ENCODE data around the gene OLFML3. TPM values are rescaled to one million over a fixed set of nuclear protein-coding genes. Genes with fewer than 3 reads are reported as not detected.

Gene OLFML3
- total and polyA plus RNA-seq, 4 donors, result 9.7 to 108 (median 19.5) TPM

DNA sequence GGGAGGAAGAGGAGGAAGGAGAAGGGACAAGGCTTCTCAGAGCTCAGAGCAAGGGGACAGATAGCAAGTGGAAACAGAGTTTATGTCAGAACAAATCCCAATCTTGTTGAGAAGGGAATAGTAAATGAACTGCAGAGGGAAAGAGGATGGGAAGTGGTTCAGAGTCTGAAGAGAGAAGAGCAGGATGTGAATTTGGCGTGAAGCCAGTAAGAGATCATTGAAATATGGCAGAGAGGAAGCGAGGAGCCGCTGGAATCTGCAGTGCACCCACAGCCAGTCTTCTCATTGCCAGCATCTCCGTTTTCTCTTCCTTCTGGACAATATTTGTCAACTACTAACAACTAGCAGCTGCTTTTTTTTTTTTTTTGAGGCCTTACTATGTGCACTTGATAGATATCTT, 19.1 kb downstream of the OLFML3 start:
- Histone ChIP-seq H3K27ac (ENCODE audit: low read depth in 1 of 2, low read length in 1 of 2) (no peak overlapping the region), H3K4me3 (no peak overlapping the region), H3K27me3 (ENCODE audit: control insufficient read depth in 3 of 3, insufficient read depth in 3 of 3, low read length in 2 of 3) (no peaks in the 10 kb centered on the region), H3K9me3 (ENCODE audit: control insufficient read depth in 4 of 4, insufficient read depth in 3 of 4, low read length in 3 of 4) (peaks cover 0 to 11% (median 4%) of the 10 kb centered on the region in 4 donors), H3K36me3 (ENCODE audit: control insufficient read depth in 4 of 4, insufficient read depth in 4 of 4, low read length in 4 of 4) (no peaks in the 10 kb centered on the region), H3K9ac (ENCODE audit: insufficient read depth in 1 of 2, low read length in 2 of 2) (no peak overlapping the region), H3K4me1 (ENCODE audit: control insufficient read depth in 5 of 5, insufficient read depth in 5 of 5, low read length in 5 of 5) (peaks cover 0 to 19% (median 8%) of the 10 kb centered on the region in 5 donors)
- TF ChIP-seq, protein P1, sequence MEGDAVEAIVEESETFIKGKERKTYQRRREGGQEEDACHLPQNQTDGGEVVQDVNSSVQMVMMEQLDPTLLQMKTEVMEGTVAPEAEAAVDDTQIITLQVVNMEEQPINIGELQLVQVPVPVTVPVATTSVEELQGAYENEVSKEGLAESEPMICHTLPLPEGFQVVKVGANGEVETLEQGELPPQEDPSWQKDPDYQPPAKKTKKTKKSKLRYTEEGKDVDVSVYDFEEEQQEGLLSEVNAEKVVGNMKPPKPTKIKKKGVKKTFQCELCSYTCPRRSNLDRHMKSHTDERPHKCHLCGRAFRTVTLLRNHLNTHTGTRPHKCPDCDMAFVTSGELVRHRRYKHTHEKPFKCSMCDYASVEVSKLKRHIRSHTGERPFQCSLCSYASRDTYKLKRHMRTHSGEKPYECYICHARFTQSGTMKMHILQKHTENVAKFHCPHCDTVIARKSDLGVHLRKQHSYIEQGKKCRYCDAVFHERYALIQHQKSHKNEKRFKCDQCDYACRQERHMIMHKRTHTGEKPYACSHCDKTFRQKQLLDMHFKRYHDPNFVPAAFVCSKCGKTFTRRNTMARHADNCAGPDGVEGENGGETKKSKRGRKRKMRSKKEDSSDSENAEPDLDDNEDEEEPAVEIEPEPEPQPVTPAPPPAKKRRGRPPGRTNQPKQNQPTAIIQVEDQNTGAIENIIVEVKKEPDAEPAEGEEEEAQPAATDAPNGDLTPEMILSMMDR (IDR thresholded peaks at IDR 0.05; ENCODE audit: control extremely low read depth, extremely low read depth), result no peak
- peak; percentile 41 to 86 (median 75) for DNase-seq
- ATAC-seq (ENCODE audit: insufficient read depth, low FRiP score), result no peak
- 14 to 22% methylated on average over 4 of the region's 4 CpGs for WGBS, 2 donors

DNA sequence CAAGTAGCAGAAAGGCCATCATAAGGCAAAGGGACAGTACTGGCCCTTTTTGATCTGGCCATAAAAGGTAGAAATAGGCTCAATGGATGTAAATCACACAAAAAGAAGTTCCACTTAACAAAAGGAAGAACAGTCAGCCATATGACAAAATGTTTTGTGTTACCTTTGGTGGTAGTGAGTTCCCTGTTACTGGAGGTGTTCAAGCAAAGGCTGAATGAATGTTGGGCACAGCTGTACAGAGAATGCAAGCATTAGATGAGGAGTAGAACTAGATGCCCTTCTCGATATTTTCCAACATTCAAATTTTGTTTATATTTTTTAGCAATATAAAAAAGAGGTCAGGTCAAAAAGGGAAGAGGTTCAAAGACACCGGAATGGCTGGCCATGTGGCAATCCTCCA, 20.0 kb downstream of the OLFML3 start:
- DNase-seq, result no peak
- whole genome bisulfite sequencing, 2 donors, result 61 to 76% methylated on average over 2 of the region's 2 CpGs
- no peak for ATAC-seq (ENCODE audit: insufficient read depth, low FRiP score)
- TF ChIP-seq, protein P1 (IDR thresholded peaks at IDR 0.05; ENCODE audit: control extremely low read depth, extremely low read depth), result no peak
- Histone ChIP-seq H3K27ac (ENCODE audit: low read depth in 1 of 2, low read length in 1 of 2) (no peak overlapping the region), H3K9ac (ENCODE audit: insufficient read depth in 1 of 2, low read length in 2 of 2) (no peak overlapping the region), H3K36me3 (ENCODE audit: control insufficient read depth in 4 of 4, insufficient read depth in 4 of 4, low read length in 4 of 4) (no peaks in the 10 kb centered on the region), H3K4me3 (no peak overlapping the region), H3K27me3 (ENCODE audit: control insufficient read depth in 3 of 3, insufficient read depth in 3 of 3, low read length in 2 of 3) (no peaks in the 10 kb centered on the region), H3K9me3 (ENCODE audit: control insufficient read depth in 4 of 4, insufficient read depth in 3 of 4, low read length in 3 of 4) (peaks cover 0 to 5% (median 2%) of the 10 kb centered on the region in 4 donors), H3K4me1 (ENCODE audit: control insufficient read depth in 5 of 5, insufficient read depth in 5 of 5, low read length in 5 of 5) (peaks cover 0 to 28% (median 9%) of the 10 kb centered on the region in 5 donors)

DNA sequence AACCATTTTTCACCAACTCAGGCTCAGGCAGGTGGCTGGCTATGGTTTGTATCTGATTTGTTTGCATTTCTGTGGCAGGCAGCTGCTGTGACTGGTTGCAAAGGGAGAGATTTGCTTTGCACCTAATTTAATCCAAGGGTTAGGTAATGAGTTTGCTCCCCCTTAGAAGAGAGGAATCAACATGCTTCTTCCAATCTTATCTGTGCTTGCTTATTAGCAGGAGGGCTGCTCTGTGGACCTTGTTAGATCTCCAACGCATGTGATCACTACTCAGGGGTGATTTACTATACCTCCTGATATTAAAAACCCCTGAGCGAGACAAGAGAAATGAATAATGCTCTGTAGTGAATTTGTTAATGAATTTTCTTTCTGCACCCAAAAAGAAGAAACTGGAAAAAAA, 20.5 kb downstream of the OLFML3 start:
- Histone ChIP-seq H3K36me3 (ENCODE audit: control insufficient read depth in 4 of 4, insufficient read depth in 4 of 4, low read length in 4 of 4) (no peaks in the 10 kb centered on the region), H3K27ac (ENCODE audit: low read depth in 1 of 2, low read length in 1 of 2) (no peak overlapping the region), H3K4me3 (no peak overlapping the region), H3K27me3 (ENCODE audit: control insufficient read depth in 3 of 3, insufficient read depth in 3 of 3, low read length in 2 of 3) (no peaks in the 10 kb centered on the region), H3K4me1 (ENCODE audit: control insufficient read depth in 5 of 5, insufficient read depth in 5 of 5, low read length in 5 of 5) (peaks cover 0 to 28% (median 9%) of the 10 kb centered on the region in 5 donors), H3K9ac (ENCODE audit: insufficient read depth in 1 of 2, low read length in 2 of 2) (no peak overlapping the region), H3K9me3 (ENCODE audit: control insufficient read depth in 4 of 4, insufficient read depth in 3 of 4, low read length in 3 of 4) (peaks cover 0 to 5% (median 2%) of the 10 kb centered on the region in 4 donors)
- ATAC-seq (ENCODE audit: insufficient read depth, low FRiP score), result no peak
- TF ChIP-seq, protein P1 (IDR thresholded peaks at IDR 0.05; ENCODE audit: control extremely low read depth, extremely low read depth), result no peak
- 91 to 99% methylated on average over 2 of the region's 2 CpGs for WGBS, 2 donors
- DNase-seq, result no peak

DNA sequence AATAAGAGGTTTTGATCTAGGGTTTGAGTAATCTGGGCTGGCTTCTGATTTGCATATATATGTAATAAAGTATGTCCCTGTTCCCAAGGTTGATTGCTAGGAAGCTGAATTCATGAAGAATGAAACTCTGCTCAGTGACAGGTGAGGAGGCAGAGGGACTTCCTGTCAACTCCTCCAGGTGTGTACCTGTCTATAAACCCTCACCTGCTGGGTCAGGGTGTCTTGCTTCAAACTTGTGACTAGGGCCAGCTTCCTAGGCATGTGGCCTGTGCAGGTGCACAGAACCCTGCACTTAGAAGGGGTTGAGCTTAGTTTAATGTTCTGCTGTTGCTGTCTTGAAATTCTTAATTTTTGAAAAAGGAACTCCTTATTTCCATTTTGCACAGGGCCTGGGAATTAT, 21.1 kb downstream of the OLFML3 start:
- Histone ChIP-seq H3K27ac (ENCODE audit: low read depth in 1 of 2, low read length in 1 of 2) (no peak overlapping the region), H3K9me3 (ENCODE audit: control insufficient read depth in 4 of 4, insufficient read depth in 3 of 4, low read length in 3 of 4) (peaks cover 0 to 3% (median under 1%) of the 10 kb centered on the region in 4 donors), H3K9ac (ENCODE audit: insufficient read depth in 1 of 2, low read length in 2 of 2) (no peak overlapping the region), H3K36me3 (ENCODE audit: control insufficient read depth in 4 of 4, insufficient read depth in 4 of 4, low read length in 4 of 4) (no peaks in the 10 kb centered on the region), H3K27me3 (ENCODE audit: control insufficient read depth in 3 of 3, insufficient read depth in 3 of 3, low read length in 2 of 3) (no peaks in the 10 kb centered on the region), H3K4me3 (no peak overlapping the region), H3K4me1 (ENCODE audit: control insufficient read depth in 5 of 5, insufficient read depth in 5 of 5, low read length in 5 of 5) (peaks cover 0 to 28% (median 9%) of the 10 kb centered on the region in 5 donors)
- no peak for DNase-seq
- ATAC-seq (ENCODE audit: insufficient read depth, low FRiP score), result no peak
- TF ChIP-seq, protein P1 (IDR thresholded peaks at IDR 0.05; ENCODE audit: control extremely low read depth, extremely low read depth), result no peak
